K562 (cell line): ENCODE measurements around the gene NAIF1.

Experiments
- RFX5 ChIP-seq: IDR thresholded peaks from 2 replicates; pipeline ENCODE4 v1.6.1; 2011; ENCODE audit warnings: low read depth, mild to moderate bottlenecking, improper control_type of control experiment, low read length
- SIN3A ChIP-seq, 2 experiments: fragments of 150-350 bp in 1 of 2; IDR thresholded peaks; 2 replicates each; pipeline ENCODE4 v1.6.1; 2011 to 2016; ENCODE audit warnings: borderline replicate concordance in 2 of 2, low read depth in 2 of 2, low read length in 2 of 2, mild to moderate bottlenecking in 2 of 2, moderate library complexity in 2 of 2; ENCODE audit not compliant: control insufficient read depth in 1 of 2
- SMAD1 ChIP-seq: fragments of 150-350 bp; IDR thresholded peaks from 2 replicates; pipeline ENCODE4 v1.6.1; 2014; ENCODE audit warnings: low read length, low read depth; ENCODE audit not compliant: partially characterized antibody
- ZBTB33 ChIP-seq: sonication (generic); formaldehyde crosslinking; IDR thresholded peaks from 2 replicates; pipeline ENCODE4 v1.8.1; 2023; ENCODE audit warnings: mild to moderate bottlenecking, missing genetic modification reagents
- ZNF23 ChIP-seq: fragments of 250-450 bp; sonication (Bioruptor Pico); IDR thresholded peaks from 2 replicates; pipeline ENCODE4 v1.4.0; 2020; ENCODE audit warnings: mild to moderate bottlenecking

DNA sequence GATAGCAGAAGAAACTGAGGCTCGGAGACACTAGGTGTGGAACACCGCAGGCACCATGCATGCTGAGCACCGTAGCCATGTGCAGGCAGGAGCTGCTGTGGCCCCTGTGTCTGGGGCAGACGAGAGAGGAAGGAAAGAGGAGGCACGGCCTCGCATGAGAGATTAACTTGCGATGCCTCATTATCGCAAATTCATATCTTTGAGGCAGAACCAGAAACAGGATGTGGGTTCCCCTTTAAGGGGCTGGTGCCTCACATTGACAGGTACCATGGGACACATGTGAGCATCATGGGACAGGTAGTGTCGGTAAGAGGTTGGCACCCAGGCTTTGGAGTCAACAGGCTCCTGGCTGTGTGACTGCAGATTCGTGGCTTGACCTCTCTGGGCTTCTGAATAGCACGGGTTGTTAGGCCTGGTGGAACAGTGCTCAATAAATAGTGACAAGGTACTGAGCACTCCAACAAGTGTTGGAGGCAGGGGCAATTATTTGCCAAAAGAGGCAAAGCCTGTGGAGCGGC lies 40.8 kb downstream of the NAIF1 start:
- TF ChIP-seq SIN3A (IDR thresholded peaks at IDR 0.05; ENCODE audit: borderline replicate concordance in 2 of 2, control insufficient read depth in 1 of 2, low read depth in 2 of 2, low read length in 2 of 2) (no peak), ZBTB33 (CRISPR knock-in tag) (no peak), RFX5 (no peak), SMAD1 (no peak), ZNF23 (CRISPR knock-in tag) (no peak)
